SK-N-SH (cell line): Measurements from ENCODE around the gene MRPS33. TPM values are rescaled to one million over a fixed set of nuclear protein-coding genes. Genes with fewer than 3 reads are reported as not detected.

ENCODE experiments used
- CTCF ChIA-PET: fragments of 300-600, 350-600 bp; formaldehyde crosslinking; extraction: SDS; loops from one replicate; lab custom pipeline; 2021; lab: Yijun Ruan, JAX
- POLR2A ChIA-PET: fragments of 350-600 bp; sonication (Branson Sonifier 250); formaldehyde crosslinking; extraction: SDS; loops from one replicate; lab custom pipeline; 2020; ENCODE audit warnings: antibody characterized with exemption, inconsistent platforms; lab: Yijun Ruan, JAX
- DNase-seq: peaks from one replicate; pipeline ENCODE4 v3.0.0; 2012
- H2AFZ ChIP-seq: fragments of 200-600 bp; sonication (generic); 2 replicates; pipeline ENCODE4 v1.8.1; 2016; ENCODE audit warnings: antibody characterized with exemption, mild to moderate bottlenecking, low read depth
- H3F3A ChIP-seq: fragments of 200-600 bp; sonication (generic); replicated peaks from 2 replicates; pipeline ENCODE3; 2016; ENCODE audit warnings: antibody characterized with exemption, mild to moderate bottlenecking; ENCODE audit not compliant: insufficient read depth
- H3K27ac ChIP-seq, 2 experiments: fragments of 200-500 bp in 1 of 2; fragments of 200-600 bp in 1 of 2; sonication (Bioruptor generic) in 1 of 2; sonication (generic), shearing (Covaris generic) in 1 of 2; 2 replicates each; pipeline versions ENCODE4 v1.5.1 to v1.6.1; 2014 to 2016; ENCODE audit warnings: low read depth in 2 of 2, inconsistent platforms in 1 of 2, low read length in 1 of 2, mild to moderate bottlenecking in 1 of 2, mixed read lengths in 1 of 2
- H3K27me3 ChIP-seq: fragments of 200-600 bp; sonication (generic), shearing (Covaris generic); 2 replicates; pipeline ENCODE4 v1.6.1; 2016; ENCODE audit warnings: mixed run types; ENCODE audit not compliant: insufficient read depth
- H3K36me3 ChIP-seq, 2 experiments: fragments of 200-500 bp in 1 of 2; fragments of 200-600 bp in 1 of 2; sonication (Bioruptor generic) in 1 of 2; sonication (generic) in 1 of 2; replicated peaks in 1 of 2; 2 replicates each; pipeline versions ENCODE3 to v1.5.1; 2014 to 2016; ENCODE audit warnings: low read length in 1 of 2, mild to moderate bottlenecking in 1 of 2; ENCODE audit not compliant: insufficient read depth in 2 of 2, control insufficient read depth in 1 of 2
- H3K4me1 ChIP-seq, 2 experiments: fragments of 200-500 bp in 1 of 2; fragments of 200-600 bp in 1 of 2; sonication (Bioruptor generic) in 1 of 2; sonication (generic), shearing (Covaris generic) in 1 of 2; 2 replicates each; pipeline versions ENCODE4 v1.5.1 to v1.6.1; 2014 to 2016; ENCODE audit warnings: low read depth in 1 of 2, low read length in 1 of 2, mixed run types in 1 of 2; ENCODE audit not compliant: insufficient read depth in 2 of 2, control insufficient read depth in 1 of 2
- H3K4me2 ChIP-seq: fragments of 200-600 bp; sonication (generic), shearing (Covaris generic); 2 replicates; pipeline ENCODE4 v1.6.1; 2017; ENCODE audit warnings: mixed run types
- H3K4me3 ChIP-seq, 2 experiments: fragments of 200-500 bp in 1 of 2; fragments of 200-600 bp in 1 of 2; sonication (Bioruptor generic) in 1 of 2; sonication (generic), shearing (Covaris generic) in 1 of 2; 2 replicates each; pipeline versions ENCODE4 v1.5.1 to v1.8.1; 2014 to 2016; ENCODE audit warnings: low read depth in 2 of 2, inconsistent platforms in 1 of 2, low read length in 1 of 2, mild to moderate bottlenecking in 1 of 2, mixed read lengths in 1 of 2, moderate library complexity in 1 of 2
- H3K79me2 ChIP-seq: fragments of 200-600 bp; sonication (generic); 2 replicates; pipeline ENCODE4 v1.8.1; 2017; ENCODE audit warnings: mild to moderate bottlenecking; ENCODE audit not compliant: insufficient read depth
- H3K9ac ChIP-seq: fragments of 200-600 bp; sonication (generic); 2 replicates; pipeline ENCODE4 v1.6.1; 2017; ENCODE audit warnings: mixed run types
- H3K9me2 ChIP-seq: fragments of 200-600 bp; sonication (generic); 2 replicates; pipeline ENCODE4 v1.6.1; 2017; ENCODE audit warnings: mixed run types
- H3K9me3 ChIP-seq: fragments of 200-600 bp; sonication (generic); 2 replicates; pipeline ENCODE4 v1.6.1; 2017; ENCODE audit warnings: mixed run types, mild to moderate bottlenecking, moderate library complexity
- H4K20me1 ChIP-seq: fragments of 200-600 bp; sonication (generic); 2 replicates; pipeline ENCODE4 v1.6.1; 2017; ENCODE audit warnings: mild to moderate bottlenecking, mixed run types; ENCODE audit not compliant: insufficient read depth
- CHD2 ChIP-seq: fragments of 150-350 bp; IDR thresholded peaks from 2 replicates; pipeline ENCODE4 v1.6.1; 2018; ENCODE audit warnings: low read length; ENCODE audit not compliant: partially characterized antibody
- ELF1 ChIP-seq: IDR thresholded peaks from 2 replicates; pipeline ENCODE4 v1.4.0; 2012
- EZH2phosphoT487 ChIP-seq: fragments of 200-600 bp; sonication (generic); IDR thresholded peaks from 2 replicates; pipeline ENCODE4 v1.6.1; 2017; ENCODE audit warnings: low read depth, mixed run types, mild to moderate bottlenecking, antibody characterized with exemption, moderate library complexity, borderline replicate concordance
- FOXJ3 ChIP-seq: sonication (generic); formaldehyde crosslinking; IDR thresholded peaks from 2 replicates; pipeline ENCODE4 v1.5.1; 2020; ENCODE audit warnings: mild to moderate bottlenecking, missing genetic modification reagents
- FOXM1 ChIP-seq: IDR thresholded peaks from 2 replicates; pipeline ENCODE4 v1.4.0; 2012; ENCODE audit warnings: low read depth, mild to moderate bottlenecking
- MAX ChIP-seq: IDR thresholded peaks from 2 replicates; pipeline ENCODE4 v1.4.0; 2012; ENCODE audit warnings: low read depth
- MXI1 ChIP-seq: IDR thresholded peaks from 2 replicates; pipeline ENCODE4 v1.6.1; 2012; ENCODE audit warnings: mild to moderate bottlenecking, low read depth, low read length, improper control_type of control experiment
- NFIC ChIP-seq: IDR thresholded peaks from 2 replicates; pipeline ENCODE4 v1.4.0; 2012; ENCODE audit warnings: borderline replicate concordance
- NRF1 ChIP-seq: IDR thresholded peaks from 2 replicates; pipeline ENCODE4 v1.6.1; 2012; ENCODE audit warnings: low read depth, mild to moderate bottlenecking, low read length
- SIN3A ChIP-seq: IDR thresholded peaks from 2 replicates; pipeline ENCODE4 v1.6.1; 2012; ENCODE audit warnings: low read depth, mild to moderate bottlenecking, low read length, moderate library complexity, borderline replicate concordance
- TAF1 ChIP-seq: IDR thresholded peaks from 2 replicates; pipeline ENCODE4 v1.6.1; 2012; ENCODE audit warnings: low read depth, mild to moderate bottlenecking, low read length, moderate library complexity, borderline replicate concordance
- TCF12 ChIP-seq: IDR thresholded peaks from 2 replicates; pipeline ENCODE4 v1.4.0; 2012
- USF2 ChIP-seq: fragments of 150-350 bp; IDR thresholded peaks from 2 replicates; pipeline ENCODE4 v1.6.1; 2017; ENCODE audit warnings: antibody characterized with exemption, low read length, low read depth, borderline replicate concordance
- WGBS: methylation state at CpG from one replicate; pipeline ENCODE4 v1.1.6; 2017; ENCODE audit warnings: low lambda C conversion rate; 5-methylcytosine and 5-hydroxymethylcytosine counted together
- polyA plus RNA-seq, 3 experiments: library from polyadenylated mRNA; depleted of rRNA; stranded (reverse); fragments of >200 nt; gene quantifications; 2 replicates each; pipeline ENCODE4 v1.2.3, GENCODE V29; 2012

MRPS33 gene
- polyA plus RNA-seq, 1 of the 3 experiments (the other 2 are of a cell fraction), result 88.8 TPM

- no peak overlapping the region for H2AFZ ChIP-seq
- TF ChIP-seq MAX (no peak), TAF1 (no peak), CHD2 (no peak), FOXJ3 (CRISPR knock-in tag) (no peak), MXI1 (no peak), NFIC (no peak), USF2 (no peak), EZH2phosphoT487 (no peak)
- no peaks in the 10 kb centered on the region for H3K4me1 ChIP-seq
Observed at GRCh38 chr7:141043616-141044015, 28.9 kb upstream of the MRPS33 start.

GRCh38 chr7:141042222-141043193 lies 27.8 kb upstream of the MRPS33 start:
- CTCF ChIA-PET, result no interaction called here
- Histone ChIP-seq H3K36me3 (no peaks in the 10 kb centered on the region), H3K9ac (no peak overlapping the region), H3K9me3 (no peaks in the 10 kb centered on the region), H4K20me1 (no peaks in the 10 kb centered on the region), H3K4me2 (no peak overlapping the region), H2AFZ (no peak overlapping the region), H3K9me2 (no peaks in the 10 kb centered on the region), H3F3A (no peaks in the 10 kb centered on the region), H3K4me3 (no peak overlapping the region), H3K79me2 (no peaks in the 10 kb centered on the region), H3K27me3 (no peaks in the 10 kb centered on the region), H3K27ac (no peak overlapping the region), H3K4me1 (no peaks in the 10 kb centered on the region)
- WGBS, result 39% methylated on average over 14 of the region's 14 CpGs
- DNase-seq, result no peak
- TF ChIP-seq ELF1 (no peak), EZH2phosphoT487 (no peak), TCF12 (no peak), MAX (no peak), SIN3A (no peak), TAF1 (no peak), CHD2 (no peak), NFIC (no peak), FOXM1 (no peak), USF2 (no peak), FOXJ3 (CRISPR knock-in tag) (no peak), NRF1 (no peak)
- POLR2A ChIA-PET, result no interaction called here

More at GRCh38 chr7:141043616-141044015, 28.9 kb upstream of the MRPS33 start:
- no peaks in the 10 kb centered on the region for H3K9me2 ChIP-seq
- no peaks in the 10 kb centered on the region for H3K79me2 ChIP-seq
- H3F3A ChIP-seq, result no peaks in the 10 kb centered on the region
- H3K9ac ChIP-seq, result no peak overlapping the region
- DNase-seq, result no peak
- no peak overlapping the region for H3K4me3 ChIP-seq
- H3K4me2 ChIP-seq, result no peak overlapping the region
- no peaks in the 10 kb centered on the region for H3K36me3 ChIP-seq
- H3K27me3 ChIP-seq, result no peaks in the 10 kb centered on the region
- H3K27ac ChIP-seq, result no peak overlapping the region
- ChIA-PET POLR2A (no interaction called here), CTCF (interaction anchor here (1.2 to 1.4 kb wide), 2 partner anchors 10 to 29 kb away, joined by 3 read pairs; partner anchors contain the start of gene MRPS33)
- WGBS, result 24% methylated on average over 4 of the region's 4 CpGs
- H4K20me1 ChIP-seq, result no peaks in the 10 kb centered on the region
- H3K9me3 ChIP-seq, result no peaks in the 10 kb centered on the region
